ENCODE data around the gene FAP. TPM values are rescaled to one million over a fixed set of nuclear protein-coding genes. Genes with fewer than 3 reads are reported as not detected.

Gene FAP
- total and polyA plus RNA-seq, 4 donors = 19.2 to 65.8 (median 26.1) TPM

GRCh38 chr2:162149940-162150339 is 93.3 kb downstream of the FAP start:
- no peaks in the 10 kb centered on the region for H3K36me3 ChIP-seq (ENCODE audit: control insufficient read depth in 1 of 2, insufficient read depth in 2 of 2, low read length in 1 of 2)
- H3K4me1 ChIP-seq (ENCODE audit: control insufficient read depth in 1 of 2, insufficient read depth in 2 of 2, low read length in 2 of 2) = no peaks in the 10 kb centered on the region
- H3K4me3 ChIP-seq (ENCODE audit: low read length in 2 of 2) = no peak overlapping the region
- intact Hi-C loops (cut with DNase I) = no loop called here
- DNase-seq (no peak), ATAC-seq (ENCODE audit: low FRiP score) (no peak)
- H3K27ac ChIP-seq (ENCODE audit: low read depth in 1 of 2, low read length in 2 of 2) = no peak overlapping the region
- no peaks in the 10 kb centered on the region for H3K27me3 ChIP-seq (ENCODE audit: control insufficient read depth in 1 of 2, insufficient read depth in 2 of 2, low read length in 1 of 2)
- WGBS, 2 donors = 78 to 80% methylated on average over 8 of the region's 8 CpGs
- no peaks in the 10 kb centered on the region for H3K9me3 ChIP-seq (ENCODE audit: control insufficient read depth, low read length)

- DNase-seq (no peak), ATAC-seq (ENCODE audit: low FRiP score) (no peak)
- intact Hi-C loops (cut with DNase I) = no loop called here
- Histone ChIP-seq H3K4me3 (ENCODE audit: low read length in 2 of 2) (no peak overlapping the region), H3K27ac (ENCODE audit: low read depth in 1 of 2, low read length in 2 of 2) (no peak overlapping the region), H3K27me3 (ENCODE audit: control insufficient read depth in 1 of 2, insufficient read depth in 2 of 2, low read length in 1 of 2) (no peaks in the 10 kb centered on the region), H3K9me3 (ENCODE audit: control insufficient read depth, low read length) (no peaks in the 10 kb centered on the region), H3K36me3 (ENCODE audit: control insufficient read depth in 1 of 2, insufficient read depth in 2 of 2, low read length in 1 of 2) (no peaks in the 10 kb centered on the region), H3K4me1 (ENCODE audit: control insufficient read depth in 1 of 2, insufficient read depth in 2 of 2, low read length in 2 of 2) (no peaks in the 10 kb centered on the region)
- WGBS, 2 donors = 50 to 53% methylated on average over 2 of the region's 2 CpGs
Measured at GRCh38 chr2:162149466-162149865, 93.8 kb downstream of the FAP start.

- Histone ChIP-seq H3K9me3 (ENCODE audit: control insufficient read depth, low read length) (no peaks in the 10 kb centered on the region), H3K4me1 (ENCODE audit: control insufficient read depth in 1 of 2, insufficient read depth in 2 of 2, low read length in 2 of 2) (no peaks in the 10 kb centered on the region), H3K27ac (ENCODE audit: low read depth in 1 of 2, low read length in 2 of 2) (no peak overlapping the region), H3K27me3 (ENCODE audit: control insufficient read depth in 1 of 2, insufficient read depth in 2 of 2, low read length in 1 of 2) (no peaks in the 10 kb centered on the region), H3K4me3 (ENCODE audit: low read length in 2 of 2) (no peak overlapping the region), H3K36me3 (ENCODE audit: control insufficient read depth in 1 of 2, insufficient read depth in 2 of 2, low read length in 1 of 2) (no peaks in the 10 kb centered on the region)
- intact Hi-C loops (cut with DNase I) = no loop called here
- DNase-seq (no peak), ATAC-seq (ENCODE audit: low FRiP score) (no peak)
- 34% methylated on average over 3 of the region's 3 CpGs for WGBS, 2 donors
Measured at GRCh38 chr2:162148956-162149355, 94.3 kb downstream of the FAP start.

GRCh38 chr2:162143969-162144368 is 99.3 kb downstream of the FAP start:
- intact Hi-C loops (cut with DNase I) = no loop called here
- Histone ChIP-seq H3K4me1 (ENCODE audit: control insufficient read depth in 1 of 2, insufficient read depth in 2 of 2, low read length in 2 of 2) (no peaks in the 10 kb centered on the region), H3K4me3 (ENCODE audit: low read length in 2 of 2) (no peak overlapping the region), H3K27me3 (ENCODE audit: control insufficient read depth in 1 of 2, insufficient read depth in 2 of 2, low read length in 1 of 2) (no peaks in the 10 kb centered on the region), H3K9me3 (ENCODE audit: control insufficient read depth, low read length) (no peaks in the 10 kb centered on the region), H3K27ac (ENCODE audit: low read depth in 1 of 2, low read length in 2 of 2) (no peak overlapping the region), H3K36me3 (ENCODE audit: control insufficient read depth in 1 of 2, insufficient read depth in 2 of 2, low read length in 1 of 2) (no peaks in the 10 kb centered on the region)
- no peak for DNase-seq
- 81 to 84% methylated on average over 4 of the region's 4 CpGs for WGBS, 2 donors
- ATAC-seq (ENCODE audit: low FRiP score) = no peak

- Histone ChIP-seq H3K9me3 (ENCODE audit: control insufficient read depth, low read length) (no peaks in the 10 kb centered on the region), H3K36me3 (ENCODE audit: control insufficient read depth in 1 of 2, insufficient read depth in 2 of 2, low read length in 1 of 2) (no peaks in the 10 kb centered on the region), H3K27ac (ENCODE audit: low read depth in 1 of 2, low read length in 2 of 2) (no peak overlapping the region), H3K27me3 (ENCODE audit: control insufficient read depth in 1 of 2, insufficient read depth in 2 of 2, low read length in 1 of 2) (no peaks in the 10 kb centered on the region), H3K4me3 (ENCODE audit: low read length in 2 of 2) (no peak overlapping the region), H3K4me1 (ENCODE audit: control insufficient read depth in 1 of 2, insufficient read depth in 2 of 2, low read length in 2 of 2) (no peaks in the 10 kb centered on the region)
- intact Hi-C loops (cut with DNase I) = no loop called here
- DNase-seq (no peak), ATAC-seq (ENCODE audit: low FRiP score) (no peak)
Measured at GRCh38 chr2:162138310-162138709, 104.9 kb downstream of the FAP start.

- Histone ChIP-seq H3K27me3 (ENCODE audit: control insufficient read depth in 1 of 2, insufficient read depth in 2 of 2, low read length in 1 of 2) (no peaks in the 10 kb centered on the region), H3K4me3 (ENCODE audit: low read length in 2 of 2) (no peak overlapping the region), H3K9me3 (ENCODE audit: control insufficient read depth, low read length) (no peaks in the 10 kb centered on the region), H3K27ac (ENCODE audit: low read depth in 1 of 2, low read length in 2 of 2) (no peak overlapping the region), H3K36me3 (ENCODE audit: control insufficient read depth in 1 of 2, insufficient read depth in 2 of 2, low read length in 1 of 2) (no peaks in the 10 kb centered on the region), H3K4me1 (ENCODE audit: control insufficient read depth in 1 of 2, insufficient read depth in 2 of 2, low read length in 2 of 2) (no peaks in the 10 kb centered on the region)
- 79 to 82% methylated on average over 2 of the region's 2 CpGs for WGBS, 2 donors
- DNase-seq = no peak
- intact Hi-C loops (cut with DNase I) = loop anchor here in 1 of 2 donors (10.0 kb wide), 1 partner anchor 543 kb away; no protein-coding TSS in a partner anchor
- no peak for ATAC-seq (ENCODE audit: low FRiP score)
Measured at GRCh38 chr2:162127422-162127821, 115.8 kb downstream of the FAP start.

- intact Hi-C loops (cut with DNase I) = loop anchor here in 1 of 2 donors (10.0 kb wide), 1 partner anchor 542 kb away; no protein-coding TSS in a partner anchor
- 84 to 90% methylated on average over 2 of the region's 2 CpGs for WGBS, 2 donors
Measured at GRCh38 chr2:162126527-162126926, 116.7 kb downstream of the FAP start.

GRCh38 chr2:162126111-162126519 is 117.1 kb downstream of the FAP start:
- Histone ChIP-seq H3K27ac (ENCODE audit: low read depth in 1 of 2, low read length in 2 of 2) (no peak overlapping the region), H3K27me3 (ENCODE audit: control insufficient read depth in 1 of 2, insufficient read depth in 2 of 2, low read length in 1 of 2) (no peaks in the 10 kb centered on the region), H3K4me3 (ENCODE audit: low read length in 2 of 2) (no peak overlapping the region), H3K9me3 (ENCODE audit: control insufficient read depth, low read length) (no peaks in the 10 kb centered on the region), H3K36me3 (ENCODE audit: control insufficient read depth in 1 of 2, insufficient read depth in 2 of 2, low read length in 1 of 2) (no peaks in the 10 kb centered on the region), H3K4me1 (ENCODE audit: control insufficient read depth in 1 of 2, insufficient read depth in 2 of 2, low read length in 2 of 2) (no peaks in the 10 kb centered on the region)
- ATAC-seq (ENCODE audit: low FRiP score) (no peak), DNase-seq (no peak)
- 60 to 61% methylated on average over 1 of the region's 1 CpG for WGBS, 2 donors
- intact Hi-C loops (cut with DNase I) = loop anchor here in 1 of 2 donors (10.0 kb wide), 1 partner anchor 541 kb away; no protein-coding TSS in a partner anchor

More at GRCh38 chr2:162126527-162126926, 116.7 kb downstream of the FAP start:
- Histone ChIP-seq H3K27ac (ENCODE audit: low read depth in 1 of 2, low read length in 2 of 2) (no peak overlapping the region), H3K4me1 (ENCODE audit: control insufficient read depth in 1 of 2, insufficient read depth in 2 of 2, low read length in 2 of 2) (no peaks in the 10 kb centered on the region), H3K9me3 (ENCODE audit: control insufficient read depth, low read length) (no peaks in the 10 kb centered on the region), H3K36me3 (ENCODE audit: control insufficient read depth in 1 of 2, insufficient read depth in 2 of 2, low read length in 1 of 2) (no peaks in the 10 kb centered on the region), H3K27me3 (ENCODE audit: control insufficient read depth in 1 of 2, insufficient read depth in 2 of 2, low read length in 1 of 2) (no peaks in the 10 kb centered on the region), H3K4me3 (ENCODE audit: low read length in 2 of 2) (no peak overlapping the region)
- no peak for DNase-seq
- no peak for ATAC-seq (ENCODE audit: low FRiP score)

- intact Hi-C loops (cut with DNase I) = loop anchor here (2.0 to 10.0 kb wide), 2 partner anchors 116 to 540 kb away; no protein-coding TSS in a partner anchor
- H3K36me3 ChIP-seq (ENCODE audit: control insufficient read depth in 1 of 2, insufficient read depth in 2 of 2, low read length in 1 of 2) = no peaks in the 10 kb centered on the region
- ATAC-seq (ENCODE audit: low FRiP score) (no peak), DNase-seq (no peak)
- no peak overlapping the region for H3K27ac ChIP-seq (ENCODE audit: low read depth in 1 of 2, low read length in 2 of 2)
- no peaks in the 10 kb centered on the region for H3K9me3 ChIP-seq (ENCODE audit: control insufficient read depth, low read length)
- no peak overlapping the region for H3K4me3 ChIP-seq (ENCODE audit: low read length in 2 of 2)
- no peaks in the 10 kb centered on the region for H3K27me3 ChIP-seq (ENCODE audit: control insufficient read depth in 1 of 2, insufficient read depth in 2 of 2, low read length in 1 of 2)
- H3K4me1 ChIP-seq (ENCODE audit: control insufficient read depth in 1 of 2, insufficient read depth in 2 of 2, low read length in 2 of 2) = no peaks in the 10 kb centered on the region
- WGBS, 2 donors = 66 to 72% methylated on average over 2 of the region's 2 CpGs
Measured at GRCh38 chr2:162125138-162125537, 118.1 kb downstream of the FAP start.
